Endothelial cell of umbilical vein (primary cell): ENCODE measurements around the gene CCDC102B.

Experiments used
- CTCF ChIP-seq, 2 donors: IDR thresholded peaks; 1 replicate in 1 of 2; 2 replicates in 1 of 2; pipeline ENCODE4 v1.5.1; 2011; ENCODE audit warnings: low read length in 2 of 2, mild to moderate bottlenecking in 2 of 2, moderate library complexity in 2 of 2, control low read depth in 1 of 2, inconsistent platforms in 1 of 2, low read depth in 1 of 2; ENCODE audit not compliant: insufficient read depth in 1 of 2; ENCODE audit errors: extremely low read depth in 1 of 2
- EZH2 ChIP-seq: IDR thresholded peaks from 2 replicates; pipeline ENCODE4 v1.6.1; 2012; ENCODE audit warnings: borderline replicate concordance, low read depth, mild to moderate bottlenecking, moderate library complexity, low read length, inconsistent platforms; ENCODE audit not compliant: severe bottlenecking
- MAX ChIP-seq: IDR thresholded peaks from 2 replicates; pipeline ENCODE4 v1.6.1; 2011; ENCODE audit not compliant: insufficient read depth, insufficient read length
- MYC ChIP-seq: IDR thresholded peaks from one replicate; pipeline ENCODE4 v1.6.1; 2011; ENCODE audit warnings: mild to moderate bottlenecking, low read depth, low read length
- POLR2A ChIP-seq: IDR thresholded peaks from 2 replicates; pipeline ENCODE4 v1.6.1; 2012; ENCODE audit warnings: low read depth, mild to moderate bottlenecking, control low read depth, low read length

GRCh38 chr18:68800075-68800474 lies 2.2 kb downstream of the CCDC102B start:
- TF ChIP-seq CTCF (IDR thresholded peaks at IDR 0.05; ENCODE audit: extremely low read depth in 1 of 2, insufficient read depth in 1 of 2, low read depth in 1 of 2, low read length in 2 of 2) (no peak), EZH2 (no peak), MAX (no peak), MYC (no peak), POLR2A (no peak)
